BE2C (cell line): ENCODE results near the gene IGFBP2.

ENCODE experiments used
- DNase-seq: peaks from one replicate; pipeline ENCODE4 v3.0.0-alpha.2; 2020
- H3K27me3 ChIP-seq: fragments of 250-450 bp; sonication (Bioruptor Pico); 2 replicates; pipeline ENCODE4 v1.5.1; 2020; ENCODE audit warnings: mild to moderate bottlenecking
- H3K36me3 ChIP-seq: fragments of 250-450 bp; sonication (Bioruptor Pico); 2 replicates; pipeline ENCODE4 v1.5.1; 2020; ENCODE audit warnings: mild to moderate bottlenecking
- H3K4me1 ChIP-seq: fragments of 250-450 bp; sonication (Bioruptor Pico); 2 replicates; pipeline ENCODE4 v1.5.1; 2020
- H3K4me3 ChIP-seq: 2 replicates; pipeline ENCODE4 v1.5.1; 2011; ENCODE audit warnings: low read depth, low read length
- H3K9me3 ChIP-seq: fragments of 250-450 bp; sonication (Bioruptor Pico); 2 replicates; pipeline ENCODE4 v1.5.1; 2020
- TF ChIP-seq, protein P1 (sequence below): IDR thresholded peaks from 2 replicates; pipeline ENCODE4 v1.5.1; 2012; ENCODE audit warnings: mild to moderate bottlenecking, low read depth, low read length

IGFBP2 gene

DNA sequence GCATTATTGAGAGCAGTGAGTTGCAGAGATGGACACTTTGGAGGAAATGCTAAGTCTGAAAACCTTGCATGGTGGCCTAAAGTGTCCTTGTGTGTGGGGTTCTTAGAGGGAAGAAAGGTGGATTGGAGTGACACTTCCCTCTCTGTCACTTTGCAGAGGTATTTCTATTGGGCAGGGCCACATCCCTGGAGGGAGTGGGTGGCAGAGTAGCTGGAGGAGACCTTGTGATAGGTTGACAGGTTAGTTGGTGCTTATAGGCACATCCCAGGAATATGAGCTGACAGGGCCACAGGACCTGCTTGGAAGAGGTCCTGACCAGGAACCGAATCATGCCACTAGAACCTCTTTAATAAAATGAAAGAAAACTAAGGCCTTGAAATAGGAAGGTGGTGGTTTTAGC, 63.1 kb downstream of the IGFBP2 start:
- DNase-seq = no peak
- no peaks in the 10 kb centered on the region for H3K9me3 ChIP-seq
- H3K4me1 ChIP-seq = peaks cover 51% of the 10 kb centered on the region
- H3K36me3 ChIP-seq = no peaks in the 10 kb centered on the region
- no peaks in the 10 kb centered on the region for H3K27me3 ChIP-seq
- H3K4me3 ChIP-seq = no peak overlapping the region
- TF ChIP-seq, protein P1, sequence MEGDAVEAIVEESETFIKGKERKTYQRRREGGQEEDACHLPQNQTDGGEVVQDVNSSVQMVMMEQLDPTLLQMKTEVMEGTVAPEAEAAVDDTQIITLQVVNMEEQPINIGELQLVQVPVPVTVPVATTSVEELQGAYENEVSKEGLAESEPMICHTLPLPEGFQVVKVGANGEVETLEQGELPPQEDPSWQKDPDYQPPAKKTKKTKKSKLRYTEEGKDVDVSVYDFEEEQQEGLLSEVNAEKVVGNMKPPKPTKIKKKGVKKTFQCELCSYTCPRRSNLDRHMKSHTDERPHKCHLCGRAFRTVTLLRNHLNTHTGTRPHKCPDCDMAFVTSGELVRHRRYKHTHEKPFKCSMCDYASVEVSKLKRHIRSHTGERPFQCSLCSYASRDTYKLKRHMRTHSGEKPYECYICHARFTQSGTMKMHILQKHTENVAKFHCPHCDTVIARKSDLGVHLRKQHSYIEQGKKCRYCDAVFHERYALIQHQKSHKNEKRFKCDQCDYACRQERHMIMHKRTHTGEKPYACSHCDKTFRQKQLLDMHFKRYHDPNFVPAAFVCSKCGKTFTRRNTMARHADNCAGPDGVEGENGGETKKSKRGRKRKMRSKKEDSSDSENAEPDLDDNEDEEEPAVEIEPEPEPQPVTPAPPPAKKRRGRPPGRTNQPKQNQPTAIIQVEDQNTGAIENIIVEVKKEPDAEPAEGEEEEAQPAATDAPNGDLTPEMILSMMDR = no peak

DNA sequence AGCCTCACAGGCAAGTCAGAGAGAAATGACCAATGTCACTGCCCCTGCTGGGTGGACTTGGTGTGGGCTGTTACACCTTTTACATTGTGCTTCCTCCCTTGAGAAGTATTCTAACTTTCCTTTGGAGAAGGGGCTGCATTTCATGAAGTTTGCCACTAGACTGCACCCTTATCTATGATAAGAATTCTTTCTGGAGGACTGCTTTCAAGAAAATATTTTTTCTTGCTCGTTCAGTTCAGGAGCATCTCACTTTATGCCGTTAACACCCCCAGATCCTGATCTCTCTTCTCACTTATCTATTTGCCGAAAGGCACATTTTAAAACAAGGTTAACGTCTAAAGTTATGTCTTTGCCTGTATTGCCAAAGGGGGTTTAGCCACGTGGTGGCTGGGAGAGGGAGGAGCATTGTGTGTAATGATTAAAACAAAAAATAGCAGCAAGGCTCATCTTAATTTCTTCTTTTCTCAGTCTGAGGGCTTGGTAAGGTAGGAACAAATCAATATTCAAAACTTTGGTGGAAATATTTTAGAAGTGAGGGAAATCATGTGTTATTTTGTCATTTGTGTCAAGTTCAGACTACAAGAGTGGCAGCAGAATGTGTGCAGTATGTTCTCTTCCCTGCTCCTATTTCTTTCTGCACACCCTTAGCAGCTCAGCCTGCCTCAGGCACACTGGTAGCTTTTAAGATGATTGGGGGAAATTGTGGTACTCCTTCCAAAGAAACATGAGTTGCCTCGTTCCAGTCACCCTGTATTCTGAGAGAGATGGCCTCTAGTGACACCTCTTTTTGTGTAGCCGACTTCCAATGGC, 63.7 kb downstream of the IGFBP2 start:
- H3K27me3 ChIP-seq = no peaks in the 10 kb centered on the region
- H3K4me1 ChIP-seq = peaks cover 51% of the 10 kb centered on the region
- no peak for DNase-seq
- H3K36me3 ChIP-seq = no peaks in the 10 kb centered on the region
- TF ChIP-seq, protein P1 = peak; percentile 63
- H3K4me3 ChIP-seq = no peak overlapping the region
- H3K9me3 ChIP-seq = no peaks in the 10 kb centered on the region

DNA sequence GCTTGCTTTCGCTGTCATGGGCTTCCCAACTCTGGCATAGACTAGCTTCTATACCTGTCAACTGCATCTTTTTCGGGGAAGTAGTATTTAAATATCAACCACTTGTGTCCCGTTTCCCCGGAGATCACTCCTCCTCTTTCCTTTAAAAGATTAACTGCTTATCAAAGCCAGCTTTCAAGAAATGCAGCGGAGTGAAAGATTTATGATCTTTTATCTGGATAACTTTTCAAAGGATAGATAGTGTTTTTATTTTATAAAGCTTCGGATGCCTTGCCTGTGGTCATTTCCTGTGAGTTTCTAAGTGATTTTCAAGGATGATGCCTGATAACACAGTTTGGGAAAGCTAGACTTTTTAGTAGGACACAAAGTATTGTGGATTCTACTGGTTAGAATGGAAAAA, 65.1 kb downstream of the IGFBP2 start:
- Histone ChIP-seq H3K9me3 (no peaks in the 10 kb centered on the region), H3K4me3 (no peak overlapping the region), H3K36me3 (no peaks in the 10 kb centered on the region), H3K27me3 (no peaks in the 10 kb centered on the region), H3K4me1 (peaks cover 51% of the 10 kb centered on the region)
- TF ChIP-seq, protein P1 = no peak
- no peak for DNase-seq

DNA sequence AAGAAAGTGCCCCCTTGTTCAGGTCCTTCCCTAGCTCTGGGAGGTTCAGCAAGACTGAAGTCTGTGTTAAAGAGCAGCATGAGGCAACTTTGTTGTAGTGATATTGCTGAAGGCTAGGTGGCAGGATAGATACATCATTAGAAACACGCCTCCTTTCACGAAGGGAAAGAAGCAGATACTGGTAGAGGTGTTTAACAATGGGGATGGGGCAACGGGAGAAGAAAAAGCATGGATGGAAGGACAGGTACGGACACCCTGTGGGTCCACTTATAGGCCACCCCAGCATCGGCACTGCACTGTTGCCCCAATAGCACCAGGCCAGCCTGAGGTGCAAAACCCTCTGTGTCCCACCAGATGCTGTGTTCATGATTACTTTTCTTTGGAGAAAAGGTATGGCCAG, 65.7 kb downstream of the IGFBP2 start:
- H3K27me3 ChIP-seq = no peaks in the 10 kb centered on the region
- no peaks in the 10 kb centered on the region for H3K36me3 ChIP-seq
- no peaks in the 10 kb centered on the region for H3K9me3 ChIP-seq
- no peak overlapping the region; the same call in 1 of the 2 replicates for H3K4me3 ChIP-seq
- peaks cover 51% of the 10 kb centered on the region for H3K4me1 ChIP-seq
- TF ChIP-seq, protein P1 = peak; percentile 82
- peak; percentile 48 for DNase-seq

DNA sequence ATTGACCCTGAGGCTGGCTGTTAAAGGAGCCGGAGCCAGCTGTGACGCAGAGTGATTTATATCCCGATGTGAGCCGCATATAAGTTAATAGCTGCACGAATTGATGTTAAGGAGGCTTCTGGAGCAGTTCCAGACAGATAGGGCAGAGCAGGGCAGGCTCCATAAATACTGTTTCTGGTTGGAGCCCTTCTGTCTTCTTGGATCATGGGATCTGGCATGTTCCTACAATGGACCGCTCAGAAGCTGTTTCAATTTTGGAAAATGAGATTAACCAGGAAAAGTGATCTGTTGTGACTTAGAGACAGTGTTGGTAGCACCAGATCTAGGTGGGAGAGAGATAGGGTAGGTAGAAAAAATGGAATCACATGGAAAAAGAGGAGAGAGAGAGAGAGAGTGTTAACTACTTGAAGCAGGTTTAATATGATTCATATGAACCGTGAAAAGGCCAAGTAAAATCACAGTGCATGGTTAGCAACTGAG, 66.9 kb downstream of the IGFBP2 start:
- TF ChIP-seq, protein P1 = no peak
- no peaks in the 10 kb centered on the region for H3K36me3 ChIP-seq
- peak; percentile 86 for DNase-seq
- no peaks in the 10 kb centered on the region for H3K27me3 ChIP-seq
- peak overlapping the region; percentile 27 for H3K4me3 ChIP-seq
- H3K4me1 ChIP-seq = peaks cover 47% of the 10 kb centered on the region
- no peaks in the 10 kb centered on the region for H3K9me3 ChIP-seq

DNA sequence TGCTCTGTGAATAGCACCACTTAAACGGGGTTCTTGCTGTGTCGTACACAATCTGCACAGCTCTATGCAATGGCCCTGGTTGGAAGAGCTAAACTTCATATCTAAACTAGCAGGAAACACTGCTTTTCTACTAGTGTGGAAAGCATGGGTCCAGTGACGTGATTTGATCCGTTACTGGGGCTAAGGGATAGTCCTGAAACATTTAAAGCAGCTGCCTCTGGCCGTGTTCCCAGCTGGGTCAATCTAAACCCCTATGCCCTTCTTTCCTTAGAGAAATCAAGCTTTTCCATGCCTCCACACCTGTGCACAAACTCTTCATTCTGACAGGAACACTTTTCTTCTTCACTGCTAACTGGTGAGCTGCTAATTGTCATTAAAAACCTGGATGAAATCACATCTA, 67.6 kb downstream of the IGFBP2 start:
- H3K4me3 ChIP-seq = no peak overlapping the region; the same call in 1 of the 2 replicates
- no peaks in the 10 kb centered on the region for H3K9me3 ChIP-seq
- peaks cover 41% of the 10 kb centered on the region for H3K4me1 ChIP-seq
- no peaks in the 10 kb centered on the region for H3K36me3 ChIP-seq
- TF ChIP-seq, protein P1 = no peak
- no peak for DNase-seq
- H3K27me3 ChIP-seq = no peaks in the 10 kb centered on the region
